Activated T-helper 2 cell treated with anti-CD3 and anti-CD28 coated beads, Interferon-gamma antibody, Interleukin-2, Interleukin-4, amounts not matched to agents 10 μg/mL and 5 μg/mL and 100 μg/mL, durations not matched to agents 14 hours and 24 hours and 36 hours (primary cell): ENCODE data around the gene ADAM10. TPM values are rescaled to one million over a fixed set of nuclear protein-coding genes. Genes with fewer than 3 reads are reported as not detected.

Source experiments
- DNase-seq: peaks from one replicate; pipeline ENCODE4 v3.0.0; 2021; ENCODE audit warnings: low spot score
- H3K27ac Mint-ChIP-seq: one replicate; pipeline ENCODE4 v1.8.0; 2021; ENCODE audit warnings: mixed read lengths
- H3K27me3 Mint-ChIP-seq: one replicate; pipeline ENCODE4 v1.8.0; 2021; ENCODE audit warnings: low read depth, mixed read lengths
- H3K36me3 Mint-ChIP-seq: one replicate; pipeline ENCODE4 v1.8.0; 2021; ENCODE audit warnings: low read depth, mixed read lengths
- H3K4me1 Mint-ChIP-seq: one replicate; pipeline ENCODE4 v1.8.0; 2021; ENCODE audit warnings: low read depth, mixed read lengths
- H3K4me3 Mint-ChIP-seq: one replicate; pipeline ENCODE4 v1.8.0; 2021; ENCODE audit warnings: low read depth, mild to moderate bottlenecking, moderate library complexity, mixed read lengths
- H3K9me3 Mint-ChIP-seq: one replicate; pipeline ENCODE4 v1.8.0; 2021; ENCODE audit warnings: mixed read lengths
- intact Hi-C: fragments of 100-400 bp; cut with micrococcal nuclease; formaldehyde crosslinking; loops from one replicate; pipeline ENCODE4 v1.15.1; 2023
- total RNA-seq: library from RNA; stranded (reverse); gene quantifications from 2 replicates; pipeline ENCODE4 v1.2.3, GENCODE V29; 2022

ADAM10 gene
- total RNA-seq, 1 donor from 2014 or later = 141 TPM

DNA sequence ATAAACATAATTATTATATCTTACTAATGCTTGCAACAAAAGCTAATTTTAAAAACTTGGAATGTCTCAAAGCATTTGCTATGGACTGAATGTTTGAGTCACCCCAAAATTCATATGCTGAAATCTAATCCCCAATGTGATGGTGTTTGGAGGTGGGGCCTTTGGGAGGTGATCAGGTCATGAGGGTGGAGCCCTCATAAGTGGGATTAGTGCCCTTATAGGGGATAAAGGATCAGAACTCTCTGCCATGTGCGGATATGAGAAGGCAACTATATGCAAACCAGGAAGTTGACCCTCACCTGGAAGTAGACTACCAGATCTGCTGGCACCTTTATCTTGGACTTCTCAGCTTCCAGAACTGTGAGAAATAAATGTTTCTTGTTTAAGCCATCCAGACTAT, 180.1 kb downstream of the ADAM10 start:
- H3K27ac Mint-ChIP-seq = no peak overlapping the region

DNA sequence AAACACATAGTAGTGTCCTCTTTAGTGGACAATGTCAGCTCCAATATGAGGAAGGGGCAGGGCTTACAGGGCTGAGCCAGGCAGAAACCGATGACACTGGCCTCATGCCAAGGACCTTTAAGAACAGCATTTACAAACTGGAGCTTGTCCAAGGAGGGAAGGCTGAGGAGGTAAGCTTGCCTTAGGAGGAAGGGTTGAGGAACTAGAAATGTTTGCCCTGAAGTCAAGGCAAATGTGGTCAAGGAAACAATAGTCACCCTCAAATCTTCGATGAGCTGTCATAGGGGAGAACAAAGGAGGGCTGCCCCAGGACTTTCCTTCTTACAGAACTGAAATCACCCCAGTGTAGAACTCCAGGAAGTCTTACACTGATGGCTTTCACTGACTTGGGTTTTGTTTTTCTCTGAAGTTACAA, 181.3 kb downstream of the ADAM10 start:
- Mint-ChIP-seq H3K4me3 (no peak overlapping the region), H3K27me3 (no peaks in the 10 kb centered on the region), H3K4me1 (peaks cover 12% of the 10 kb centered on the region), H3K27ac (peak overlapping the region; percentile 79), H3K9me3 (peaks cover 8% of the 10 kb centered on the region), H3K36me3 (peaks cover 2% of the 10 kb centered on the region)
- DNase-seq = peak; percentile 6
- intact Hi-C loops = no loop called here

More for the DNA sequence above, 180.1 kb downstream of the ADAM10 start:
- H3K9me3 Mint-ChIP-seq = peaks cover 8% of the 10 kb centered on the region
- H3K27me3 Mint-ChIP-seq = no peaks in the 10 kb centered on the region
- H3K4me1 Mint-ChIP-seq = peaks cover 12% of the 10 kb centered on the region
- peak; percentile 2 for DNase-seq
- peaks cover 2% of the 10 kb centered on the region for H3K36me3 Mint-ChIP-seq
- H3K4me3 Mint-ChIP-seq = no peak overlapping the region
- intact Hi-C loops = no loop called here

DNA sequence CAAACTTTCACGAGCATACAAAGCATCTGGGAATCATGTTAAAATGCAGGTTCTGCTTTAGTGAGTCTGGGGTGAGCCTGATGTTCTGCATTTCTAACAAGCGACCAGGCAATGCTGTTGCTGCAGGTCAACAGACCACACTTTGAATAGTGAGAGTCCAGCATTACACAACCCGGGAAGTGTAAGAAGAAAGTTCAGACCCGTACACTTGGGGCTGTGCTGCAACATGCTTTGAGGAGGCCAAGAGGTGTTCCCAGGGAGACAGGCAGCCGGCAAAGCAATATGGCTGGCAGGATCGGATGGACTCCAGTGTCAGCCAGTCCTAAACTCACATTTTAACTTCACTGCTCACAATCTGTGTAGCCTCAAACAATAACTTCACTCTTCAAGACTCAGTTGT, 183.5 kb downstream of the ADAM10 start:
- no peak overlapping the region for H3K27ac Mint-ChIP-seq
- no peak overlapping the region for H3K4me3 Mint-ChIP-seq
- intact Hi-C loops = no loop called here
- DNase-seq = no peak
- H3K9me3 Mint-ChIP-seq = peaks cover 8% of the 10 kb centered on the region
- H3K27me3 Mint-ChIP-seq = no peaks in the 10 kb centered on the region
- peaks cover 12% of the 10 kb centered on the region for H3K4me1 Mint-ChIP-seq
- peaks cover 2% of the 10 kb centered on the region for H3K36me3 Mint-ChIP-seq

DNA sequence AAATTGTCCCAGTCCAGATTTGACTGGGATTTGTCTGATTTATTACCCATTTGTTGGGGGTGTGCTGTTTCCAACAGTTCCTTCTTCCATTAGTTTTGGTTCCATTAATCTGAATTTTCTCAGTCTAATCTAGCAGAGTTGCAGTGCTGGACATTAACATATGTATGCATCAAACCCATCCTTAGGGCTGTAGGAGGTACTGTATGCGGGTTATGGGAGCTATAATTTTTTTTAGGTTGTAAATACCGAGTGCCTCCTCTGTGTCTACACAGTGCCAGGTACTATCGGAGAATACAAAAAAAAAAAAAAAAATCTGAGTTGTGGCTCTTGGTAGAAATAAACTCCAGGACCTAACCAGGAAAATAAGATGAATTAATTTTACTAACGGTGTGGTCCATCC, 183.9 kb downstream of the ADAM10 start:
- DNase-seq = no peak
- H3K36me3 Mint-ChIP-seq = peaks cover 2% of the 10 kb centered on the region
- intact Hi-C loops = no loop called here
- no peak overlapping the region for H3K27ac Mint-ChIP-seq
- no peaks in the 10 kb centered on the region for H3K27me3 Mint-ChIP-seq
- H3K4me3 Mint-ChIP-seq = no peak overlapping the region
- peaks cover 8% of the 10 kb centered on the region for H3K9me3 Mint-ChIP-seq
- peaks cover 12% of the 10 kb centered on the region for H3K4me1 Mint-ChIP-seq

DNA sequence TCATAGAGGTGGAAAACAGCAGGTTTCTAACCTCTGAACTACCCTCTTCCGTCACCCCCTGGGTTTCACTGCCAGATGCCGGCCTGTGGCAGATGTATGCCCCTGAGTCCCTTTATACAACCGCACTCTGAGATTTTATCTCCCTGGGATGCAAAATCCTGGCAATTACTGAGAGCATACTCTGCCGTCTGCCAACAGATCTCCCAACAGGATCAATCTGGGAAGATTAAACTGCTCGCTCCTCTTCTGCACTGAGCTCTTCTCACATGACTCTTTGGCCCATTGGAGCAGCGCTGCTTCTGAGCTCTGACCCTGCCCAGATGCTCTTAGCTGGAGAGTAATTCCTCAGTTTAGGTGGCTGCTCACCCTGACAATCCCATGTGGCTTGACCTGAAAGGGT, 184.5 kb downstream of the ADAM10 start:
- Mint-ChIP-seq H3K27ac (no peak overlapping the region), H3K4me1 (peaks cover 12% of the 10 kb centered on the region), H3K4me3 (no peak overlapping the region), H3K27me3 (no peaks in the 10 kb centered on the region), H3K9me3 (peaks cover 6% of the 10 kb centered on the region), H3K36me3 (peaks cover 2% of the 10 kb centered on the region)
- intact Hi-C loops = no loop called here
- DNase-seq = no peak

- intact Hi-C loops = no loop called here
- no peak overlapping the region for H3K27ac Mint-ChIP-seq
- no peaks in the 10 kb centered on the region for H3K27me3 Mint-ChIP-seq
- no peaks in the 10 kb centered on the region for H3K36me3 Mint-ChIP-seq
- no peaks in the 10 kb centered on the region for H3K4me1 Mint-ChIP-seq
- H3K9me3 Mint-ChIP-seq = no peaks in the 10 kb centered on the region
- H3K4me3 Mint-ChIP-seq = no peak overlapping the region
- DNase-seq = no peak
Measured at GRCh38 chr15:58562135-58562534, 187.4 kb downstream of the ADAM10 start.

- H3K27me3 Mint-ChIP-seq = no peaks in the 10 kb centered on the region
- H3K36me3 Mint-ChIP-seq = no peaks in the 10 kb centered on the region
- no peak for DNase-seq
- no peaks in the 10 kb centered on the region for H3K4me1 Mint-ChIP-seq
- H3K27ac Mint-ChIP-seq = no peak overlapping the region
- no peaks in the 10 kb centered on the region for H3K9me3 Mint-ChIP-seq
- intact Hi-C loops = no loop called here
- H3K4me3 Mint-ChIP-seq = no peak overlapping the region
Measured at GRCh38 chr15:58561321-58561720, 188.2 kb downstream of the ADAM10 start.

DNA sequence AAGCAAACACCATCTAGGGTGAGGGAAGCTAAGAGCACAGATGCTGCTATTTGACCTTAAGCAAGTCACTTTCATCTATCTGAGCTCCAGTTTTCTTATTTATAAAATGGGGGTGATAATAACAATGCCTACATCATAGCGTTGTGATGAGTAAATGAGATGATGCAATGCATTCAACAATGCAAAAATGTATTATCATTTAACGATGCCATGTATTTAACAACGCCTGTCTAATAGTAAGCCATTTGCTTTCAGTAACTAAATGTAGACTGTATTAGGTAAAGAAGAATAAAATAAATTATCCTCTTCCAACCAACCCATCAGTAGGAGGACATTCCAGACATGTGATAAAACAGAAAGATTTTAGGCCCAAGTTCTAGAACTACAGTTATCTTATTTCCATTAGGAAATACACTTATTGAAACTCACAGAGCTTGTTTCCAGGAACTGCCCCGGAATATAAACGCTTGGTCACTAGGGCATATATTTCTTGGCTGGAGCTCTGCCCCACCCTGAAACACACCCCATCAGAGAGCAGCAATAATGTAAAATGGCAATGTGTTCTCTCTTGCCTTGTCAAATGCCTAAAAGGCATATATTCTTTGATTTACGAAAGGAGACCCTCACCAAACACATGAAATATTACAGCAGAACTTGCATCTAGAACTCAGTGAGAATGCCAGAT, 189.5 kb downstream of the ADAM10 start:
- Mint-ChIP-seq H3K36me3 (no peaks in the 10 kb centered on the region), H3K4me1 (no peaks in the 10 kb centered on the region), H3K27ac (no peak overlapping the region), H3K9me3 (no peaks in the 10 kb centered on the region), H3K27me3 (no peaks in the 10 kb centered on the region), H3K4me3 (no peak overlapping the region)
- DNase-seq = no peak
- intact Hi-C loops = no loop called here

DNA sequence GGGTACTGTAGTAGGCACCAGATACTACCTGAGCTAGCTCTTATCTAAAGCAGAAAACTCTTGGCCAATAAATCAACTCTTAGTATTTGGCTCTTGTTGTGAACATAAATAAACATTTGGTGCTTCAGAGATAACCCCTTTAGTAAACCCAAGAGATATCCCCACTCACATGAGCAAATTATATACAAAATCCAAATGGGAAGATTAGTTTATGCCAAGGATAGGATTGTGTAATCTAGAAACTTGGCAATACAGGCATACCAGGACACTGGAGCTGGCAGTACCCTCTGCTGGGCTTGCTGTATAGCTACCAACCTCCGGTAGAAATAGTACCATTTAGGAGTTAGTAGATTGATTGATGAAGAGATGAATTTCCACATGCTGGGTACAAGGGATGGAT, 190.7 kb downstream of the ADAM10 start:
- peaks cover under 1% of the 10 kb centered on the region for H3K4me1 Mint-ChIP-seq
- H3K27ac Mint-ChIP-seq = no peak overlapping the region
- no peak overlapping the region for H3K4me3 Mint-ChIP-seq

GRCh38 chr15:58556541-58556940, 193.0 kb downstream of the ADAM10 start:
- Mint-ChIP-seq H3K27ac (no peak overlapping the region), H3K4me1 (peaks cover 18% of the 10 kb centered on the region), H3K27me3 (no peaks in the 10 kb centered on the region), H3K9me3 (no peaks in the 10 kb centered on the region), H3K36me3 (no peaks in the 10 kb centered on the region), H3K4me3 (no peak overlapping the region)
- DNase-seq = no peak
- intact Hi-C loops = no loop called here

More for the DNA sequence above, 190.7 kb downstream of the ADAM10 start:
- intact Hi-C loops = no loop called here
- DNase-seq = no peak
- Mint-ChIP-seq H3K9me3 (no peaks in the 10 kb centered on the region), H3K36me3 (no peaks in the 10 kb centered on the region), H3K27me3 (no peaks in the 10 kb centered on the region)

DNA sequence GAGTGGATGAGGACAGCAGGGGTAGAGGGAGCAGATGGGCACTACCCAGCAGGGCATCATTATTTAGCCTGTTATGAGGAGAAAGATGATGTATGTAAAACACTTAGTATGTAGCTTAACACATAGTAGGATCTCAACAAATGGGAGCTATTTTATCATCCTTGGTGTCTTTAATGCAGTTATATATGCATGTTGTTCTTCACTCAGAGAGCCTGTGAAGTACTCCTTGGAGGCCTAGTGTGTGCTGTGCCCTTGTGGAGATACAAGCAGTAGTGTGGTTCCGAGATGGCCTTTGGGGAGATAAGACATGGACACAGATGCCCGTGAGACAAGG, 193.5 kb downstream of the ADAM10 start:
- H3K27me3 Mint-ChIP-seq = no peaks in the 10 kb centered on the region
- DNase-seq = no peak
- intact Hi-C loops = no loop called here
- H3K9me3 Mint-ChIP-seq = no peaks in the 10 kb centered on the region
- H3K4me1 Mint-ChIP-seq = peaks cover 24% of the 10 kb centered on the region
- no peak overlapping the region for H3K27ac Mint-ChIP-seq
- H3K4me3 Mint-ChIP-seq = no peak overlapping the region
- no peaks in the 10 kb centered on the region for H3K36me3 Mint-ChIP-seq

- intact Hi-C loops = no loop called here
Measured at GRCh38 chr15:58555162-58556027, 194.1 kb downstream of the ADAM10 start.

DNA sequence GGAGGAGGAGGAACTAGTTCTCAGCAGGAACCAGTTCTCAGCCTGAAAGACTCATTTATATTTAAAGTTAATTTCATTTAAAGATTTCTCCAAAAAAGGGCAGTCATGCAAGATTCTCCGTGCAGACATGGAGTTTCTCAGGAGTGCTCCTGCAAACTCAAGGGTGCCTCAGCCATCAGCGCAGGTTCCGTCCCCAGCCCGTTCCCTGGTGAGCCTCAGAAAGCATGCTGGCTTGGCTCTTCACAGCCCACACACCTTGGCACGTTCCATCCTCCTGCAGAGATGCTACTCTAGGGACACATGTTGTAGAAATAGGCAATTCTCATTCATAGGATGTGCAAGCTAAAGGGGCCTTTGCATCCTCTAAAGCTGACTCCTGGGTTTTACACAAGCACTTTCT, 194.7 kb downstream of the ADAM10 start:
- Mint-ChIP-seq H3K4me3 (no peak overlapping the region), H3K27me3 (no peaks in the 10 kb centered on the region), H3K9me3 (no peaks in the 10 kb centered on the region), H3K27ac (no peak overlapping the region), H3K36me3 (no peaks in the 10 kb centered on the region), H3K4me1 (peaks cover 33% of the 10 kb centered on the region)
- intact Hi-C loops = loop anchor here (5.0 kb wide), 1 partner anchor 218 kb away; the partner anchor contains the start of gene MINDY2
- no peak for DNase-seq

More at GRCh38 chr15:58555162-58556027, 194.1 kb downstream of the ADAM10 start:
- Mint-ChIP-seq H3K36me3 (no peaks in the 10 kb centered on the region), H3K27ac (no peak overlapping the region), H3K27me3 (no peaks in the 10 kb centered on the region), H3K9me3 (no peaks in the 10 kb centered on the region), H3K4me1 (peaks cover 27% of the 10 kb centered on the region), H3K4me3 (no peak overlapping the region)
- DNase-seq = no peak
